ENCODE data around the gene CMTR1.

The CMTR1 gene

GRCh38 chr6:37406726-37407341, 26.2 kb upstream of the CMTR1 start:
- TF ChIP-seq FOXP2 (optimal IDR thresholded peaks at IDR 0.05; ENCODE audit: borderline replicate concordance, extremely low read depth, extremely low read length, insufficient read depth) (no peak), SIN3A (IDR thresholded peaks at IDR 0.05; ENCODE audit: borderline replicate concordance, insufficient read depth, low read length) (no peak), REST (IDR thresholded peaks at IDR 0.05; ENCODE audit: insufficient read depth in 1 of 2, low read depth in 2 of 2, low read length in 2 of 2) (no peak), POLR2AphosphoS5 (IDR thresholded peaks at IDR 0.05; ENCODE audit: low read depth, low read length) (no peak), TAF1 (IDR thresholded peaks at IDR 0.05; ENCODE audit: borderline replicate concordance, insufficient read depth, low read length) (no peak)

GRCh38 chr6:37407948-37408347, 25.1 kb upstream of the CMTR1 start:
- TF ChIP-seq REST (IDR thresholded peaks at IDR 0.05; ENCODE audit: insufficient read depth in 1 of 2, low read depth in 2 of 2, low read length in 2 of 2) (no peak), FOXP2 (optimal IDR thresholded peaks at IDR 0.05; ENCODE audit: borderline replicate concordance, extremely low read depth, extremely low read length, insufficient read depth) (no peak), TAF1 (IDR thresholded peaks at IDR 0.05; ENCODE audit: borderline replicate concordance, insufficient read depth, low read length) (no peak), SIN3A (IDR thresholded peaks at IDR 0.05; ENCODE audit: borderline replicate concordance, insufficient read depth, low read length) (no peak), POLR2AphosphoS5 (IDR thresholded peaks at IDR 0.05; ENCODE audit: low read depth, low read length) (no peak)

GRCh38 chr6:37409501-37409900, 23.5 kb upstream of the CMTR1 start:
- TF ChIP-seq POLR2AphosphoS5 (IDR thresholded peaks at IDR 0.05; ENCODE audit: low read depth, low read length) (no peak), FOXP2 (optimal IDR thresholded peaks at IDR 0.05; ENCODE audit: borderline replicate concordance, extremely low read depth, extremely low read length, insufficient read depth) (no peak), SIN3A (IDR thresholded peaks at IDR 0.05; ENCODE audit: borderline replicate concordance, insufficient read depth, low read length) (no peak), TAF1 (IDR thresholded peaks at IDR 0.05; ENCODE audit: borderline replicate concordance, insufficient read depth, low read length) (no peak), REST (IDR thresholded peaks at IDR 0.05; ENCODE audit: insufficient read depth in 1 of 2, low read depth in 2 of 2, low read length in 2 of 2) (no peak)

GRCh38 chr6:37417393-37417792, 15.6 kb upstream of the CMTR1 start:
- no peak for TF ChIP-seq POLR2AphosphoS5 (IDR thresholded peaks at IDR 0.05; ENCODE audit: low read depth, low read length)
- no peak for TF ChIP-seq REST (IDR thresholded peaks at IDR 0.05; ENCODE audit: insufficient read depth in 1 of 2, low read depth in 2 of 2, low read length in 2 of 2)
- no peak for TF ChIP-seq FOXP2 (optimal IDR thresholded peaks at IDR 0.05; ENCODE audit: borderline replicate concordance, extremely low read depth, extremely low read length, insufficient read depth)
- no peak for TF ChIP-seq SIN3A (IDR thresholded peaks at IDR 0.05; ENCODE audit: borderline replicate concordance, insufficient read depth, low read length)
- no peak for TF ChIP-seq TAF1 (IDR thresholded peaks at IDR 0.05; ENCODE audit: borderline replicate concordance, insufficient read depth, low read length)
